NCI-H187 treated with DMSO at 0.1 percent for 48 hours (cell line): ENCODE measurements around the gene LFNG.
"Not testable (repeated sequence)": the region's sequence is repeated elsewhere in the genome, so short reads cannot be mapped to it uniquely, and the experiment has no call there.

Experiments
- DNase-seq: peaks from one replicate; lab custom pipeline; 2025; lab: John Stamatoyannopoulos, UW

The LFNG gene

GRCh38 chr7:2545746-2546425 lies 26.3 kb downstream of the LFNG start:
- no peak for DNase-seq

DNA sequence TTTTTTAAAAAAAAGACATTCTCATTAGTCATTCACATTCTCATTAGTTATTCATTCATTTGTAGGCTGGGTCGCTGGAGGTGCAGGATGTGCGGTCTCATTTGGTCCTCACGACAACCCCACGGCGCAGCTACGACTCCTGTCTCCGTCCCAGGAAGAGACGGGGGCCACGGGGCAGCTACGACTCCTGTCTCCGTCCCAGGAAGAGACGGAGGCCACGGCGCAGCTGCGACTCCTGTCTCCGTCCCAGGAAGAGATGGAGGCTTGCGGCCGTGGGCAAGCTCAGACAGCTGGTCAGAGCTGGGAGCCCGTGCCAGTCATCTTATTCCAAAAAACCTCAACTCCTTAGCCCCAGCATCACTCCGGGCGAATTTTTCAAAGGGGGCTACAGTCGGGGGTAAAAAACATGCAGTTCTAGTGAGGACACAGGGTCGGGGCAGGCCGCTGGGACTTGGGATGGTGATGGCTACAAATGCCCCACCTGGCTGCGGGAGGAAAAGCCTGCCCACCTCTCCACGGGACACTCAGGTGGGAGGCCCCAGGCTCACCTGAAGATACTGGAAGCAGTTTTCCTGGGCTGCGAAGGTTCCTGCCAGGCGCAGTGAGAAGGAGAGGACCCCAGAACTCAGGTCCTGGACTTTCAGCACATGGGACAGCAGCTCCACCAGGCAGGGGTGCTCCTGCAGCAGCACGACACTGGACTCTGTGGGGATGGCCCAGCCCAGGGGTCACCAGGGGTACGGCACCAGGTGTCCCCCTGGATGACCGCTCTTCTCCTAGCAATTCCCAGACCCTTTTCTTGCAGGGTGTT lies 27.4 kb downstream of the LFNG start:
- DNase-seq, result no peak

DNA sequence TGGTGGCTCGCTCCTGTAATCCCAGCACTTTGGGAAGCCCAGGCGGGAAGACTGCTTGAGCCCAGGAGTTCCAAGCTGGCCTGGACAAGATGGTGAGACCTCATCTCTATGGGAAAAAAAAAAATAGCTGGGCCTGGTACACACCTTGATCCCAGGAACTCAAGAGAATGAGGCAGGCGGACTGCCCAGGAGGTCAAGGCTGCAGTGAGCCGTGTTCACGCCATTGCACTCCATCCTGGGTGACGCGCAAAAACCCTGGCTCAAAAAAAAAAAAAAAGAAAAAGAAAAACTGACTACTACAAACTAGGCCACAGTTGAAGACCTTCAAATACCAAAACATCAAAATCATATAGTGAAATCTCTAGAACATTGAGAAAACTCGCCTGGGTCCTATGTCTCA lies 31.8 kb downstream of the LFNG start:
- no peak for DNase-seq

DNA sequence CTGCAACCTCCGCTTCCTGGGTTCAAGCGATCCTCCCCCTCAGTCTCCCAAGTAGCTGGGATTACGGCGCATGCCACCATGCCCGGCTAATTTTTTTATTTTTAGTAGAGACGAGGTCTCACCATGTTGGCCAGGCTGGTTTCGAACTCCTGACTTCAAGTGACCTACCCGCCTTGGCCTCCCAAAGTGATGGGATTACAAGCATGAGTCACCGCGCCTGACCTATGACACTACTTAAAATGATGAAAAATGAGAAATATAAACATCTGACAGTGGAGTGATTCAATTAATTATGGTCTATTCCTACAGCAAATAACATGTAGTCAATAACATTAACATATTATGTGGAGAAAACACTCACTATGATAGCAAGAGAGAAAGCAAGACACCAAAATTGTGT lies 33.5 kb downstream of the LFNG start:
- no peak for DNase-seq

- no peak for DNase-seq
These were observed 34.4 kb downstream of the LFNG start for GRCh38 chr7:2553831-2554581.

DNA sequence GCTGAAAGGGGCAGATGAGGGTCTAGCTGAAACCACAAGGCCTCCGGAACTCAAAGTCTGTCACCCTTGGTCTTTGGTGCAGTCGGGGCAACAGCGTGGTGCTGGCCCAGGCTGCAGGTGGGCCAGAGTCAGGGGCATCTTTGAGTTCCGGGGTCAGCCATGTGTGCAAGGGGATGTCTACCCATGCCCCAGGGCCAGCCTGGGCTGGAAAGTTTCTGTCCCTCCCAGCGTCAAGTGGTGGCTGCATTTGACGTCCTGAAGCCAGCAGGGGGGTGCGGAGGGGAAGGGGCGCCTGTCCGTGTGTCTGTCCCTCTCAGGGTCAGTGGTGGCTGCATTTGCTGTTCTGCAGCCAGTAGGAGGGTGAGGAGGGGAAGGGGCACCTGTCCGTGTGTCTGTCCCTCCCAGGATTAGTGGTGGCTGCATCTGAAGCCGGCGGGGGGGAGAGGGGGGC lies 35.1 kb downstream of the LFNG start:
- no peak for DNase-seq

DNA sequence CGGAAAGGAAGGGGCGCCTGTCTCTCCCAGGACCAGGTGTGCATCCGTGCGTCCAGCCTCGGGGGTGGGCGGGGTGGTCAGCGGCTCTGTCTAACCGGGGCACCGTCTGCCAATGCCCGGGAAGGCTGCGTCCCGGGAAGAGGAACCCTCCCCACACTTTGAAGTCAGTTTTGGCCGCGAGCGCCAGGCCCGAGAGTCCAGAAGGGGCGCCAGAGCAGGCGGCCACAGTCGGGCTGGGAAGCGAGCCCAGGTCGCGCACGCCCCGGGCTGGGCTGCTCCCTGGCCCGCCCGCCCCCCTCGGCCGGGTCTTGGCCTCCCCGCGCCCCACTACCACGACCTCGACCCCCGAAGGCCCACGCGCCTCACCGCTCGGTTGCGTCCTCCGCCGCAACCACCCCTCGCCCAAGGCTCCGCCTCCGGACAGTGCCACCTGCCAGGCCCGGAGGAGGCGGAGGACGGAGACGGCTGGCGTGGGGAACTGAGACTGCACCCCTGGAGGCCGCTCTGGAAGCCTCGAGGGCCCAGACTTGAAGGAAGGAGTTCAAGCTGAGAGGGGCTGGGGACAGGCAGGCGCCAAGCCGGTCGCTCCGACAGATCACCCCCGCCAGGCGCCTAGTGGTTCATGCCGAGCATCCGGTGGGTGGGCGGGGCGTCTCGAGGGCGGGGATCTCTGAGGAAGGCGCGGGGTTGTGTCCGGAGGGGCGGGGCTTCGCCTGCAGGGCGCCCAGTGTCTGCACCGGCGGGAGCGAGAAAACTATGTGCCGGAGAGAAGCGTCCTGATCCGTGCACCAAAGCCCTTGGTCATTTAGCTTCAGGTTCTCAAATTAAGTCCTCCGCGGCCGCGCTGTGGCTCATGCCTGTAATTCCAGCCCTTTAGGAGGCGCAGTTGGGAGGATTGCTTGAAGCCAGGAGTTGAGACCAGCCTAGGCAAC lies 35.8 kb downstream of the LFNG start, which contains the start of gene BRAT1:
TSS of gene BRAT1 (minus strand) at position 404 of the 932 bp plus-strand sequence. CDS start 1,093 bp downstream, outside the sequence.
- peak; percentile 71 for DNase-seq

- DNase-seq, result no peak
These were observed 39.2 kb downstream of the LFNG start, which contains the start of gene IQCE for GRCh38 chr7:2558629-2559282. Gene IQCE (plus strand): TSS chr7:2558979. CDS start chr7:2559182, 203 bp downstream.

- DNase-seq, result no peak
These were observed 39.8 kb downstream of the LFNG start for GRCh38 chr7:2559283-2559950.

DNA sequence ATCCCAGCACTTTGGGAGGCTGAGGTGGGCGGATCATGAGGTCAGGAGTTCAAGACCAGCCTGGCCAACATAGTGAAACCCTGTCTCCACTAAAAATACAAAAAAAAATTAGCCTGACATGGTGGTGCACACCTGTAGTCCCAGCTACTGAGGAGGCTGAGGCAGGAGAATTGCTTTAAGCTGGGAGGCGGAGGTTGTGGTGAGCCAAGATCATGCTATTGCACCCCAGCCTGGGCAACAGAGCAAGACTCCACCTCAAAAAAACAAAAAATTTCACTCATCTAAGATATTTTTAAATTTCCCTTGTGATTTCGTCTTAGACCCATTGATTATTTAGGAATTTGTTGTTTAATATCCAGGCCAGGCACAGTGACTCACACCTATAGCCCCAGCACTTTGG lies 44.4 kb downstream of the LFNG start:
- DNase-seq, result not testable (repeated sequence)

- DNase-seq, result no peak
These were observed 45.5 kb downstream of the LFNG start for GRCh38 chr7:2564970-2565540.

DNA sequence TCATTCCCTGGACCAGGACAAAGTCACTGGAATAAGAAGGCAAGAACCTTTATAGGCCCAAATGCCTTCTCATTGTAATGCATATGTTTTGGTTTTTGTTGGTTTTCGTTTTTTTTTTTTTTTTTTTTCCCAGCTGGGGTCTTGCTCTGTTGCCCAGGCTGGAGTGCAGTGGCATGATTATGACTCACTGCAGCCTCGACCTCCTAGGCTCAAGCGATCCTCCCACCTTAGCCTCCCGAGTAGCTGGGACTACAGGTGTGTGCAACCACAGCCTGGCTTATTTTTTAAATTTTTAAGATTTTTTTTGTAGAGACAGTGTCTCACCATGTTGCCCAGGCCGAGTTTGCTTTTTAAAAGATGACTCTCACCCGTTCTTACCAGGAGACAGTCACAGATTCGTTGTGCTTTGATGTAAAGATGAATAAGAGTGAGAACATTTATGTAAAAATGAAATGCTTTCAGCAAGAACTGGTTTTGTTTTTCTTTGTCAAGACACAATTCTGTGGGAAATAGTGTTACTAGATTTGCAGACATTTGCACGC lies 46.8 kb downstream of the LFNG start:
- DNase-seq, result no peak

DNA sequence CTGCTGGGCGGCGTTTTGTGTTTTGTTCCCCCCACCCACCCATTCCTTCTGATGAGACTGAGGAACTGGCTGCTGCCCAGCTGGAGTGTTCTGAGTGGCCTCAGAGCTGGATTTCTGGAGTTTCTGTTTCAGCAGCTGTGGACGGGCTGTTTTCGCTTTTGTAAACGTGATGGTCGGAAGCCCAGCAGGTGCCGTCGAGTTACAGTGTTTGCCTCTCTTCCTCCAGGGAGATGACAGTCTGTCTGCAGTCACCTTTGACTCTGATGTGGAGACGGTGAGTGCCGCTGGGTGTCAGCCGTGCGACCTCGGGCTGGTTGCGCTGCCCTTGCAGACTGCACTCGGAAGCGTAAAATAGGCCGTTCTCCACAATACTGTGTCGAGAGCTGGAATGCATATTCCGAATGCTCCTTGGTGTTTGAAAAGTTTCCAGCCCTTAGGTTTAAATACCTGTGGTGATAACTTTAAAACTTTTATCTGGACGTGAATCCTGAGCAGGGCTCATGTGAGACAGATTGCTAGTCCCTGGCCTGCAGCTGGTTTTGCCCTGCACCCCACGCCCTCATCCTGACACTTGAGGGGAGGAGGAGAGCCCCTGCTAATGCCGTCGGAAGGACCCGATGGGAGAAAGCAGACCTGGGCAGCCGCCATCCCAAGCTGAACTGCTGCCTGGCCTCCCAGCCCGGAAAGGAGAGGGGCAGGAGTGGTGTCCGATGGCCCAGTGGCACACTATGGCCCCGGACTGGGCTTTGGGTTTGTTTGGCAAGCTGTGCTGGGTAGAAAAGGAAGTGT lies 47.5 kb downstream of the LFNG start:
- no peak for DNase-seq

GRCh38 chr7:2567679-2568278 lies 48.2 kb downstream of the LFNG start:
- no peak for DNase-seq

GRCh38 chr7:2568521-2569223 lies 49.1 kb downstream of the LFNG start:
- no peak for DNase-seq

DNA sequence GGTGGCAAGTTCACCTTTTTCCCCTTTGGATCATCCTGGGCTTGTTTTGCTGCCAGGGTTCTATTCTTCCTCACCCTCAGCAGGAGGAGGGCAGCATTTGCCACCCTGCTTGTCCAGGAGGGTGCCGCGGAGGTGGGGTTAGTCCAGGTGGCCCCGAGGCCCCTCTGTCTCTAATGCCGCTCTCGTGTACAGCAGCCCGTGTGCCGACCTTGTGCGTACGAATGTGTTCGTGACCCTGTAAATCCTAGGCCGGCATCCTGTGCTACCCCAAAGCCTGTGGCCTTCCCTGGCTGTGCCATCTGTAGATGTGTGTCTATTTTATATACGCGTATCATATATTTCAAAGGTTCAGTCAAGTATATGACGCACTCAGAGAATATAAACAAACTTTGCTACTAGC lies 49.8 kb downstream of the LFNG start:
- DNase-seq, result no peak

DNA sequence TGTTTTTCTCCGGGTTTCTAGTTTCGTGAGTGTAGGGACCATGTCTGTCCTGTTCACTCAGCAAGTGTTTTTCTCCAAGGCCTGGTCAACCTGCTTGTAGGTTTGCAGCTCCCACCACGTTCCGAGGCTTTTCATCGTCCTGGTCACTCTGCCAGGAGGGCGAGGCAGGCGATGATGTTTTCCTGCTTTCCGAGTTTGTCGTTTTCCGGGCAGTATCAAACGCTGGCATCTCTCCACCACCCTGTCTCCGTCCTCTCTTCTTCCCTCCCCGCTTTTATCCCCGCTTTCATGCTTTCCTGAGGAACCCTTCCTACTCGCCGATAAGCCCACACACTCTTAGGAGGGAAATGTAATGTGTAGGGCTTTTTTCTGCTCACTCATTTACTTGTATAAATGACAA lies 50.4 kb downstream of the LFNG start:
- no peak for DNase-seq

GRCh38 chr7:2571409-2571808 lies 51.8 kb downstream of the LFNG start:
- DNase-seq, result no peak
